Measurements from ENCODE around the gene HMGN2.

DNA sequence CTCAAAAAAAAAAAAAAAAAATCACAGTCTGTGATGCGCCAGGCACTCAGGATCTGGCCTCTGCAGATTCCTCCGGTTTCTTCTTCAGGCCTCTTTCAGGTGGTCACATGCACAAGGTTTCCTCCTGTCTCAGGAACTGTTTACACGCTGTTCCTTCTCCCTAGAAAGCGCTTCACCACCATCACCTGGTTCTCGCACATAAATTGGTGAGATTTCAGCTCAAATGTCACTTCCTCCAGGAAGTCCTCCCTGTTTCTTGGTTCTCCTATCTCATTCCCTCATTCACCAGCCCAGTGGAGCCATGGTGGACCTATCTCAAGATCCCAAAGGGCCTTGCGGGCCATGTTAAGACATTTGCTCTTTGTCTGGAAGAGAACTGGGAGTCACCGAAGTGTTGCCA, 26.7 kb downstream of the HMGN2 start:
- TF ChIP-seq TAF1 (IDR thresholded peaks at IDR 0.05; ENCODE audit: borderline replicate concordance, low read depth, low read length) (no peak), POLR2A (IDR thresholded peaks at IDR 0.05; ENCODE audit: low read depth, low read length) (no peak), POLR2AphosphoS5 (IDR thresholded peaks at IDR 0.05; ENCODE audit: low read depth, low read length) (no peak)
